ENCODE results near the gene HDAC1. TPM values are rescaled to one million over a fixed set of nuclear protein-coding genes. Genes with fewer than 3 reads are reported as not detected.

The HDAC1 gene
- total RNA-seq, 2 donors from 2014 or later: 50.9 to 52.0 TPM

DNA sequence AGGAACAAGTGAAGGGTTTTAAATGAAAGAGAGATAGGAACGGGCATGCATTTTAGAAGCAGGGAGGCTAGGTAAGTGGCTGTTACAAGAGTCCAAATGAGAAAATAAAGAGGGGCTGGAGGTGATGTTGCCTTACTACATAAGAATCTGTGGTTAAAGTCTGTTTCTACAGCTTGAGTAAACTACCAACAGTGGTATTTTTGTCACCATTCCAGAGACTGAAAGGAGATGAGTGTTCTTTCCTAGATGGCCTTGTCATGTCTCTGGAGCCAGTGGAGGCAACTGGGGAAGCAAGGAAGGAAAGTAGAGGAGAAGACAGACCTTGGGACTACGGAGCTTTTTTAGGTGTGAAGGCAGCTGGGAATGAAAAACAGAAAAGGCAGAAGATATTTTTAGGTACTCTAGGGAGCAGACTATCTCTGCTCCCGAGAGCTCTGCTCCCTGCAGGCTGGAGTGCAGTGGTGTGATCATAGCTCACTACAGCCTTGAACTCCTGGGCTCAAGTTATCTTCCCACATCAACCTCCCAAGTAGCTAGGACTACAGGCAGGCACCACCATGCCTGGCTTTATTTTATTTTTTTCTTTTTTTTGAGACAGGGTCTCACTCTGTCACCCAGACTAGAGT lies 12.2 kb downstream of the HDAC1 start:
- no peaks in the 10 kb centered on the region for H3K27me3 ChIP-seq (replicated peaks; ENCODE audit: insufficient read depth)
- TF ChIP-seq, protein P1, sequence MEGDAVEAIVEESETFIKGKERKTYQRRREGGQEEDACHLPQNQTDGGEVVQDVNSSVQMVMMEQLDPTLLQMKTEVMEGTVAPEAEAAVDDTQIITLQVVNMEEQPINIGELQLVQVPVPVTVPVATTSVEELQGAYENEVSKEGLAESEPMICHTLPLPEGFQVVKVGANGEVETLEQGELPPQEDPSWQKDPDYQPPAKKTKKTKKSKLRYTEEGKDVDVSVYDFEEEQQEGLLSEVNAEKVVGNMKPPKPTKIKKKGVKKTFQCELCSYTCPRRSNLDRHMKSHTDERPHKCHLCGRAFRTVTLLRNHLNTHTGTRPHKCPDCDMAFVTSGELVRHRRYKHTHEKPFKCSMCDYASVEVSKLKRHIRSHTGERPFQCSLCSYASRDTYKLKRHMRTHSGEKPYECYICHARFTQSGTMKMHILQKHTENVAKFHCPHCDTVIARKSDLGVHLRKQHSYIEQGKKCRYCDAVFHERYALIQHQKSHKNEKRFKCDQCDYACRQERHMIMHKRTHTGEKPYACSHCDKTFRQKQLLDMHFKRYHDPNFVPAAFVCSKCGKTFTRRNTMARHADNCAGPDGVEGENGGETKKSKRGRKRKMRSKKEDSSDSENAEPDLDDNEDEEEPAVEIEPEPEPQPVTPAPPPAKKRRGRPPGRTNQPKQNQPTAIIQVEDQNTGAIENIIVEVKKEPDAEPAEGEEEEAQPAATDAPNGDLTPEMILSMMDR (IDR thresholded peaks at IDR 0.05): no peak
- H3K27ac ChIP-seq: no peak overlapping the region
- ATAC-seq (ENCODE audit: insufficient number of reproducible peaks, low FRiP score, low read depth) (no peak), DNase-seq (ENCODE audit: low spot score) (no peak)
- H3K4me3 ChIP-seq: no peak overlapping the region
- H3K36me3 ChIP-seq: peaks cover 27% of the 10 kb centered on the region
- H3K9me3 ChIP-seq: no peaks in the 10 kb centered on the region
- no peaks in the 10 kb centered on the region for H3K4me1 ChIP-seq (ENCODE audit: control insufficient read depth in 1 of 2, low read depth in 2 of 2)

DNA sequence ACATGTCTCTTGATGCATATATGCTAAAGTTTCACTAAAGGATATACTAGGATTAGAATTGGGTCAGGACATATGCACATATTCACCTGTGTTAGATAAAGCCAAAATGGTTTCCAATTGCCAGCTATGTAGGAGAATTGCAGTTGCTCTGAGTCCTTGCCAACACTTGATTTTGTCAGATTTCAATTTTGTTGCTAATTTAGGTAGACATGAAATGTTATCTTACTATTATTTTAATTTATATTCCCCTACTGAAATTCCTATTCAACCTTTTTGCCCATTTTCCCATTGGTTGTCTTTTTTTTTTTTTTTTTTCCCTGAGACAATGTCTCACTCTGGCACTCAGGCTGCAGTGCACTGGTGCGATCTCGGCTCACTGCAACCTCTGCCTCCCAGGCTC lies 13.4 kb downstream of the HDAC1 start:
- H3K27ac ChIP-seq: no peak overlapping the region
- peaks cover 27% of the 10 kb centered on the region for H3K36me3 ChIP-seq
- H3K4me3 ChIP-seq: no peak overlapping the region
- no peaks in the 10 kb centered on the region for H3K27me3 ChIP-seq (replicated peaks; ENCODE audit: insufficient read depth)
- H3K4me1 ChIP-seq (ENCODE audit: control insufficient read depth in 1 of 2, low read depth in 2 of 2): no peaks in the 10 kb centered on the region
- no peaks in the 10 kb centered on the region for H3K9me3 ChIP-seq
- DNase-seq (ENCODE audit: low spot score) (no peak), ATAC-seq (ENCODE audit: insufficient number of reproducible peaks, low FRiP score, low read depth) (no peak)
- TF ChIP-seq, protein P1 (IDR thresholded peaks at IDR 0.05): no peak

DNA sequence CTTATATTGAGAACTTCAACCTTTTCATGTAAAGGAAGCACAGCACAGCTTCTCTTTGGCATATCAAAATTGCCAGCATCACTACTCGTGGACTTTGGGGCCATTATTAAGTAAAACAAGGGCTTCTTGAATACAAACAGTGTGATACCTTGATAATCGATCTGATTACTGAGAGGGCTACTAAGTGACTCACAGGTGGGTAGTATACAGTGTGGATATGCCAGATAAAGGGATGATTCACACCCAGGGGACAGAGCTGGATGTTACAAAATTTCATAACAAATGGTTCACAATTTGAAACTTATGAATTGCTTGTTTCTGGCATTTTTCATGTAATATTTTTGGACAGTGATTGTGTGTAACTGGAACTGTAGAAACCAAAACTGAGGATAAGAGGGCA lies 15.4 kb downstream of the HDAC1 start:
- Histone ChIP-seq H3K27me3 (replicated peaks; ENCODE audit: insufficient read depth) (no peaks in the 10 kb centered on the region), H3K4me1 (ENCODE audit: control insufficient read depth in 1 of 2, low read depth in 2 of 2) (no peaks in the 10 kb centered on the region), H3K9me3 (no peaks in the 10 kb centered on the region), H3K4me3 (no peak overlapping the region), H3K36me3 (peaks cover 27% of the 10 kb centered on the region), H3K27ac (no peak overlapping the region)
- no peak for DNase-seq (ENCODE audit: low spot score)
- TF ChIP-seq, protein P1 (IDR thresholded peaks at IDR 0.05): no peak
- ATAC-seq (ENCODE audit: insufficient number of reproducible peaks, low FRiP score, low read depth): no peak

DNA sequence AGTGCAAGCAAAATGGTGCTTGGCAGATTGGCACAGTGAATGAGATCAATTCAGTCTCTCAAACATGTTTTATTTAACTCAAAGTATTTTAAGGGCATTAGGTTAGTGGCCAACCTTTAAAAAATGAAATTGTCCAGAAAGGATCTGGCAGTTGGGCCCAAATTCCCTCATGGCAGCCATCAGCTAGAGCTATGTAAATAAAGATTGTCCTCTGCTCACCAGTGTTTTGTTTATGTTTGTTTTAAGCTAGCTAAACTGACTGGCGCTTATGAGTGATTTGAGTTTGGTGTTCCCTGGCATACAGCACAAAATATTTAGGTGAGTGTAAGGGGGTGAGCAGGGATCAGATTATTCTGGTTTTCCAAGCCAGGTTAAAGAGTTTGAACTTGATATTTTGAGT lies 18.1 kb downstream of the HDAC1 start:
- TF ChIP-seq, protein P1 (IDR thresholded peaks at IDR 0.05): no peak

DNA sequence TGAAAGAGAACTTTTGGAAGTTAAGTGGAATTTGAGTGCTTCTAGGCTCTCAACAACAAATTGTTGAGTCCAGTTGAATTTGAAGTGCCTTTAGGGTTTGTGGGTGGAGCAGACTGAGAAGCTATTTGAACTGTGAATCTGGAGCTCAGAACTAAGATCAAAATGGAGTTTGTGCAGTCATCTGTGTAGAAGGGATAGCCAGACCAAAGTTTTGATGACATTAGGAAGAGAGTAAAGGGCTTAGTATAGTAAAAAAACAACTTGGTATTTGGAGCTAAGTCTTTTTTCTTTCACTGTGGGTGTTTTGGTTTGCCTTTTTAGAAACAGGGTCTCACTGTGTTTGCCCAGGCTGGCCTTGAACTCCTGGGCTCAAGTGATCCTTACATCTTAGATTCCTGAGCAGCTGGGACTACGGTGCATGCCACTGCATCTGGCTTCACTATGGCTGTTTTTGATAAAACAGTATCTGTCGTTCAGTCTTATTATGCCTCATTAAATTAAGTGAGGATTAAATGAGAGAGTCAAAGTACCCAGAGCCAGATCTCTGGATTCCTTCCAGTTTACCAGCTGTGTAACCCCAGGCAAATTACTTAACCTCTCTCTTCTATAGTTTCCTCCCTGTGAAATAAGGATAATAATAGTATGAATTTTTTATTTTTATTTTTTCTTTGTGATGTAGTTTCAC lies 20.0 kb downstream of the HDAC1 start:
- H3K27ac ChIP-seq: no peak overlapping the region
- H3K4me1 ChIP-seq (ENCODE audit: control insufficient read depth in 1 of 2, low read depth in 2 of 2): no peaks in the 10 kb centered on the region
- ATAC-seq (ENCODE audit: insufficient number of reproducible peaks, low FRiP score, low read depth): no peak
- no peaks in the 10 kb centered on the region for H3K36me3 ChIP-seq
- no peak overlapping the region for H3K4me3 ChIP-seq
- H3K9me3 ChIP-seq: no peaks in the 10 kb centered on the region
- no peak for DNase-seq (ENCODE audit: low spot score)
- TF ChIP-seq, protein P1 (IDR thresholded peaks at IDR 0.05): no peak
- H3K27me3 ChIP-seq (replicated peaks; ENCODE audit: insufficient read depth): no peaks in the 10 kb centered on the region

More for the DNA sequence above, 18.1 kb downstream of the HDAC1 start:
- no peaks in the 10 kb centered on the region for H3K27me3 ChIP-seq (replicated peaks; ENCODE audit: insufficient read depth)
- peaks cover 6% of the 10 kb centered on the region for H3K36me3 ChIP-seq
- H3K4me3 ChIP-seq: no peak overlapping the region
- H3K27ac ChIP-seq: no peak overlapping the region
- H3K4me1 ChIP-seq (ENCODE audit: control insufficient read depth in 1 of 2, low read depth in 2 of 2): no peaks in the 10 kb centered on the region
- ATAC-seq (ENCODE audit: insufficient number of reproducible peaks, low FRiP score, low read depth) (no peak), DNase-seq (ENCODE audit: low spot score) (no peak)
- H3K9me3 ChIP-seq: no peaks in the 10 kb centered on the region
